ENCODE measurements around the gene CRK.

DNA sequence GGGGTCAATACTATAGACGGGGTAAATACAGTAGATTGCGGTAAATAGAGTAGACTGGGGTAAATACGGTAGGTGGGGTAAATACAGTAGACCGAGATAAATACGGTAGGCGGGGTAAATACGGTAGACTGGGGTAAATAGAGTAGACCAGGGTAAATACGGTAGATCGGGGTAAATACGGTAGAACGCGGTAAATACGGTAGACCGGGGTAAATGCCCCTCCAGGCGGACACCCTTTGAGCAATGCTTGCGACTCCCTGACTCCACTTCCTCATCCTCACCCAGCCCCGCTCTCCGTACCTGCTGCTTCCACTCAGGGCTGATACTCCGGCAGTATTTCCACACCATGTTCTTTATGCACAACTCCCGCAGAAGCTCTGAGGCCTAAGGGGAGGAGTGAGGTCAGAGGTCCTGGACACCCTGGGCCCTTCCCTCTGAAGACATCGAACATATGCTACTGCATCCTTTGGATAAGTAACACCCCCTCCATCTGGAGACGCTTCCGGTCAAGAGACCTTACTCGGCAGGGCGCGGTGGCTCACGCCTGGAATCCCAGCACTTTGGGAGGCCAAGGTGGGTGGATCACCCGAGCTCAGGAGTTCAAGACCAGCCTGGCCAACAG, 13.3 kb upstream of the CRK start:
- no peak for TF ChIP-seq ZNF565 (CRISPR knock-in tag; conservative IDR thresholded peaks at IDR 0.05; ENCODE audit: low read depth)
- TF ChIP-seq ZFP30 (CRISPR knock-in tag; IDR thresholded peaks at IDR 0.05) = no peak
- TF ChIP-seq, protein P1, sequence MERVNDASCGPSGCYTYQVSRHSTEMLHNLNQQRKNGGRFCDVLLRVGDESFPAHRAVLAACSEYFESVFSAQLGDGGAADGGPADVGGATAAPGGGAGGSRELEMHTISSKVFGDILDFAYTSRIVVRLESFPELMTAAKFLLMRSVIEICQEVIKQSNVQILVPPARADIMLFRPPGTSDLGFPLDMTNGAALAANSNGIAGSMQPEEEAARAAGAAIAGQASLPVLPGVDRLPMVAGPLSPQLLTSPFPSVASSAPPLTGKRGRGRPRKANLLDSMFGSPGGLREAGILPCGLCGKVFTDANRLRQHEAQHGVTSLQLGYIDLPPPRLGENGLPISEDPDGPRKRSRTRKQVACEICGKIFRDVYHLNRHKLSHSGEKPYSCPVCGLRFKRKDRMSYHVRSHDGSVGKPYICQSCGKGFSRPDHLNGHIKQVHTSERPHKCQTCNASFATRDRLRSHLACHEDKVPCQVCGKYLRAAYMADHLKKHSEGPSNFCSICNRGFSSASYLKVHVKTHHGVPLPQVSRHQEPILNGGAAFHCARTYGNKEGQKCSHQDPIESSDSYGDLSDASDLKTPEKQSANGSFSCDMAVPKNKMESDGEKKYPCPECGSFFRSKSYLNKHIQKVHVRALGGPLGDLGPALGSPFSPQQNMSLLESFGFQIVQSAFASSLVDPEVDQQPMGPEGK (CRISPR knock-in tag; IDR thresholded peaks at IDR 0.05; ENCODE audit: borderline replicate concordance) = no peak
- no peak for TF ChIP-seq ARNTL (CRISPR knock-in tag; IDR thresholded peaks at IDR 0.05; ENCODE audit: borderline replicate concordance, low read depth)

All from SK-N-SH treated with all-trans-retinoic acid at 6 μM for 48 hours (cell line).